GM12878 (cell line): Measurements from ENCODE around the gene CDON. TPM values are rescaled to one million over a fixed set of nuclear protein-coding genes. Genes with fewer than 3 reads are reported as not detected.

Source experiments
- IKZF2 ChIP-seq, 2 experiments: fragments of 450-650 bp; IDR thresholded peaks; 2 replicates each; pipeline ENCODE4 v1.6.1; 2017; ENCODE audit warnings: mild to moderate bottlenecking in 2 of 2, moderate library complexity in 2 of 2
- LARP7 ChIP-seq: fragments of 450-650 bp; IDR thresholded peaks from 2 replicates; pipeline ENCODE4 v1.6.1; 2017; ENCODE audit warnings: mild to moderate bottlenecking
- NR2C2 ChIP-seq: IDR thresholded peaks from 2 replicates; pipeline ENCODE4 v1.6.1; 2011; ENCODE audit warnings: borderline replicate concordance, low read depth; ENCODE audit not compliant: control insufficient read depth, insufficient read length
- PML ChIP-seq: IDR thresholded peaks from 2 replicates; pipeline ENCODE4 v1.6.1; 2012; ENCODE audit warnings: low read length, inconsistent platforms
- RBBP5 ChIP-seq: fragments of 200-600 bp; sonication (generic); conservative IDR thresholded peaks from 2 replicates; pipeline ENCODE4 v1.6.1; 2016
- ZNF274 ChIP-seq: IDR thresholded peaks from one replicate; pipeline ENCODE4 v1.8.0; 2011; ENCODE audit not compliant: insufficient read length, insufficient read depth
- ZNF384 ChIP-seq: IDR thresholded peaks from 2 replicates; pipeline ENCODE4 v1.6.1; 2012; ENCODE audit warnings: low read depth, mild to moderate bottlenecking, low read length, improper control_type of control experiment, borderline replicate concordance
- ZZZ3 ChIP-seq: IDR thresholded peaks from 2 replicates; pipeline ENCODE4 v1.6.1; 2011; ENCODE audit warnings: low read depth; ENCODE audit not compliant: control insufficient read depth, insufficient read length
- polyA plus RNA-seq, 11 experiments: library from polyadenylated mRNA; depleted of rRNA in 4 of 11; unstranded in 6 of 11; stranded (reverse) in 5 of 11; fragments of >200 nt; fragmentation: Nextera tagmentation in 4 of 11; fragmentation: Illumina TruSeq in 1 of 11; extraction: Ambion mirVana in 4 of 11; extraction: Trizol in 1 of 11; gene quantifications; 1 replicate in 1 of 11; 2 replicates in 10 of 11; pipeline versions ENCODE4 v1.2.1 to v1.2.3, GENCODE V29; 2011 to 2016; ENCODE audit warnings: inconsistent platforms in 2 of 11, missing spikeins in 2 of 11, low read depth in 1 of 11
- total RNA-seq, 4 experiments: library from RNA; depleted of rRNA in 3 of 4; stranded (reverse); fragments of >200 nt in 3 of 4; fragmentation: Illumina TruSeq in 1 of 4; extraction: Trizol in 1 of 4; gene quantifications; 2 replicates each; pipeline versions ENCODE4 v1.2.1 to v1.2.3, GENCODE V29; 2013 to 2021
- TF ChIP-seq, protein P1 (sequence below): IDR thresholded peaks from 2 replicates; pipeline ENCODE4 v1.6.1; 2012; ENCODE audit warnings: mild to moderate bottlenecking, low read depth, low read length
- TF ChIP-seq, protein P2 (sequence below): IDR thresholded peaks from 2 replicates; pipeline ENCODE4 v1.6.1; 2011; ENCODE audit warnings: low read depth, low read length, improper control_type of control experiment, borderline replicate concordance
- TF ChIP-seq, protein P3 (sequence below): fragments of 450-650 bp; formaldehyde crosslinking; IDR thresholded peaks from 2 replicates; pipeline ENCODE4 v1.5.0; 2022; ENCODE audit warnings: mild to moderate bottlenecking, missing genetic modification characterization

Gene CDON
- total and polyA plus RNA-seq, 10 of the 15 experiments (the other 5 are each of a cell fraction or from before 2014, with no cell fraction given) = 0.07 to 4.2 (median 0.36) TPM

DNA sequence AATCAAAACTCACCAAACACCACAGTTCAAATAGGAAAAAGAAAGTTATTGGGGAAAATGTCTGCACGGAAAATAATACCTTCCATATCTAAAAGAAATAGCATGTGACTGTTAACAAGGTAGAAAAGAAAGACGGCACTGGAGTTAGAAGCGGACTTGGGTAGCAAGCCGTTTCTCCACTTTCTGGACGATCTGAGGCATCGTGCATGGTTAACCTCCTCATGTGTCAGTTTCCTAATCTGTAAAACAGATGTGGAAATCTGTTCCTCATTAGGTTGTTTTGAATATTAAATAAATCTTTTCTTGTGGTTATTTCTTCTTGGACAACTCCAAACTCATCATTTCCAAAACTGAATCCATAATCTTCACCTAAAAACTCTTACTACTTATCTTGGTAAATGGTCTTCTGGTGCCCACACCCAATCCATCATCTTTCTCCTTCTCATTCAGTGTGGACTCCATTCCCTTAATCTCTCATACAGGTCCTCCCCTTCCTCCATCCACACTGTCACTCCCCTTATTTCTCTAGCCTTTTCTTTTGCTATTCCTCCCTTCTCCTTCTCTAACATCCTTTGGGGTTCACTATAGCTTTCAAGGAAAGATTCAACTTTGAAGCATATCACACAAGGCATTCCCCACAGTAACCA lies 63.3 kb downstream of the CDON start (continued):
- TF ChIP-seq, protein P1, sequence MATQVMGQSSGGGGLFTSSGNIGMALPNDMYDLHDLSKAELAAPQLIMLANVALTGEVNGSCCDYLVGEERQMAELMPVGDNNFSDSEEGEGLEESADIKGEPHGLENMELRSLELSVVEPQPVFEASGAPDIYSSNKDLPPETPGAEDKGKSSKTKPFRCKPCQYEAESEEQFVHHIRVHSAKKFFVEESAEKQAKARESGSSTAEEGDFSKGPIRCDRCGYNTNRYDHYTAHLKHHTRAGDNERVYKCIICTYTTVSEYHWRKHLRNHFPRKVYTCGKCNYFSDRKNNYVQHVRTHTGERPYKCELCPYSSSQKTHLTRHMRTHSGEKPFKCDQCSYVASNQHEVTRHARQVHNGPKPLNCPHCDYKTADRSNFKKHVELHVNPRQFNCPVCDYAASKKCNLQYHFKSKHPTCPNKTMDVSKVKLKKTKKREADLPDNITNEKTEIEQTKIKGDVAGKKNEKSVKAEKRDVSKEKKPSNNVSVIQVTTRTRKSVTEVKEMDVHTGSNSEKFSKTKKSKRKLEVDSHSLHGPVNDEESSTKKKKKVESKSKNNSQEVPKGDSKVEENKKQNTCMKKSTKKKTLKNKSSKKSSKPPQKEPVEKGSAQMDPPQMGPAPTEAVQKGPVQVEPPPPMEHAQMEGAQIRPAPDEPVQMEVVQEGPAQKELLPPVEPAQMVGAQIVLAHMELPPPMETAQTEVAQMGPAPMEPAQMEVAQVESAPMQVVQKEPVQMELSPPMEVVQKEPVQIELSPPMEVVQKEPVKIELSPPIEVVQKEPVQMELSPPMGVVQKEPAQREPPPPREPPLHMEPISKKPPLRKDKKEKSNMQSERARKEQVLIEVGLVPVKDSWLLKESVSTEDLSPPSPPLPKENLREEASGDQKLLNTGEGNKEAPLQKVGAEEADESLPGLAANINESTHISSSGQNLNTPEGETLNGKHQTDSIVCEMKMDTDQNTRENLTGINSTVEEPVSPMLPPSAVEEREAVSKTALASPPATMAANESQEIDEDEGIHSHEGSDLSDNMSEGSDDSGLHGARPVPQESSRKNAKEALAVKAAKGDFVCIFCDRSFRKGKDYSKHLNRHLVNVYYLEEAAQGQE = no peak
- TF ChIP-seq, protein P2, sequence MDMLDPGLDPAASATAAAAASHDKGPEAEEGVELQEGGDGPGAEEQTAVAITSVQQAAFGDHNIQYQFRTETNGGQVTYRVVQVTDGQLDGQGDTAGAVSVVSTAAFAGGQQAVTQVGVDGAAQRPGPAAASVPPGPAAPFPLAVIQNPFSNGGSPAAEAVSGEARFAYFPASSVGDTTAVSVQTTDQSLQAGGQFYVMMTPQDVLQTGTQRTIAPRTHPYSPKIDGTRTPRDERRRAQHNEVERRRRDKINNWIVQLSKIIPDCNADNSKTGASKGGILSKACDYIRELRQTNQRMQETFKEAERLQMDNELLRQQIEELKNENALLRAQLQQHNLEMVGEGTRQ = no peak
- TF ChIP-seq PML (no peak), IKZF2 (IDR thresholded peaks at IDR 0.05) (no peak), LARP7 (no peak), NR2C2 (no peak), ZNF274 (no peak), ZZZ3 (no peak), RBBP5 (no peak), ZNF384 (no peak)
- TF ChIP-seq, protein P3, sequence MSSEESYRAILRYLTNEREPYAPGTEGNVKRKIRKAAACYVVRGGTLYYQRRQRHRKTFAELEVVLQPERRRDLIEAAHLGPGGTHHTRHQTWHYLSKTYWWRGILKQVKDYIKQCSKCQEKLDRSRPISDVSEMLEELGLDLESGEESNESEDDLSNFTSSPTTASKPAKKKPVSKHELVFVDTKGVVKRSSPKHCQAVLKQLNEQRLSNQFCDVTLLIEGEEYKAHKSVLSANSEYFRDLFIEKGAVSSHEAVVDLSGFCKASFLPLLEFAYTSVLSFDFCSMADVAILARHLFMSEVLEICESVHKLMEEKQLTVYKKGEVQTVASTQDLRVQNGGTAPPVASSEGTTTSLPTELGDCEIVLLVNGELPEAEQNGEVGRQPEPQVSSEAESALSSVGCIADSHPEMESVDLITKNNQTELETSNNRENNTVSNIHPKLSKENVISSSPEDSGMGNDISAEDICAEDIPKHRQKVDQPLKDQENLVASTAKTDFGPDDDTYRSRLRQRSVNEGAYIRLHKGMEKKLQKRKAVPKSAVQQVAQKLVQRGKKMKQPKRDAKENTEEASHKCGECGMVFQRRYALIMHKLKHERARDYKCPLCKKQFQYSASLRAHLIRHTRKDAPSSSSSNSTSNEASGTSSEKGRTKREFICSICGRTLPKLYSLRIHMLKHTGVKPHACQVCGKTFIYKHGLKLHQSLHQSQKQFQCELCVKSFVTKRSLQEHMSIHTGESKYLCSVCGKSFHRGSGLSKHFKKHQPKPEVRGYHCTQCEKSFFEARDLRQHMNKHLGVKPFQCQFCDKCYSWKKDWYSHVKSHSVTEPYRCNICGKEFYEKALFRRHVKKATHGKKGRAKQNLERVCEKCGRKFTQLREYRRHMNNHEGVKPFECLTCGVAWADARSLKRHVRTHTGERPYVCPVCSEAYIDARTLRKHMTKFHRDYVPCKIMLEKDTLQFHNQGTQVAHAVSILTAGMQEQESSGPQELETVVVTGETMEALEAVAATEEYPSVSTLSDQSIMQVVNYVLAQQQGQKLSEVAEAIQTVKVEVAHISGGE = no peak
